Measurements from ENCODE around the gene ABCG1. TPM values are rescaled to one million over a fixed set of nuclear protein-coding genes. Genes with fewer than 3 reads are reported as not detected.
A peak's percentile ranks its signal among the peaks of the same experiment; 100 is the strongest.

The ABCG1 gene
- total and polyA plus RNA-seq, 2 experiments from 2014 or later = 8.4 to 10.7 TPM

DNA sequence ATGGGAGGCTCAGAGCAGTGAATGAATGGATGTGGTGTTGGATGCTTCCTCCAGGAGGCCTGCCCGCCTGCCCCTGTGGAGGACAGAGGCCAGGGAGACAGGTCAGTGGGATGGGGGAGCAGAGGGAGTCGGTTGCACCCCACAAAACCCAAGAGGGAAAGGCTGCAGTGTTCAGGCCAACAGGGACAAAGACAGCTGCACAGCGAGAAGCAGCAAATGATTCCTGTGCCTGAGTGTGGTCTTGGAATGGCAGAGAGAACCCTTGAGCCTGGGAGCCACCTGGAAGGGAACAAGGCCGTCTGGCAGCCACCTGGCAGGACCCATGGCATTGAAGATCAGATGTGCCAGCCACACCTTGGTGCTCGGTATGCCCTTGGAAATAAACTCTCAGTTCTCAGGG lies 88.2 kb downstream of the ABCG1 start:
- no peak overlapping the region for H3K27ac ChIP-seq
- peaks cover 17% of the 10 kb centered on the region for H3K4me1 ChIP-seq (ENCODE audit: insufficient read depth)

DNA sequence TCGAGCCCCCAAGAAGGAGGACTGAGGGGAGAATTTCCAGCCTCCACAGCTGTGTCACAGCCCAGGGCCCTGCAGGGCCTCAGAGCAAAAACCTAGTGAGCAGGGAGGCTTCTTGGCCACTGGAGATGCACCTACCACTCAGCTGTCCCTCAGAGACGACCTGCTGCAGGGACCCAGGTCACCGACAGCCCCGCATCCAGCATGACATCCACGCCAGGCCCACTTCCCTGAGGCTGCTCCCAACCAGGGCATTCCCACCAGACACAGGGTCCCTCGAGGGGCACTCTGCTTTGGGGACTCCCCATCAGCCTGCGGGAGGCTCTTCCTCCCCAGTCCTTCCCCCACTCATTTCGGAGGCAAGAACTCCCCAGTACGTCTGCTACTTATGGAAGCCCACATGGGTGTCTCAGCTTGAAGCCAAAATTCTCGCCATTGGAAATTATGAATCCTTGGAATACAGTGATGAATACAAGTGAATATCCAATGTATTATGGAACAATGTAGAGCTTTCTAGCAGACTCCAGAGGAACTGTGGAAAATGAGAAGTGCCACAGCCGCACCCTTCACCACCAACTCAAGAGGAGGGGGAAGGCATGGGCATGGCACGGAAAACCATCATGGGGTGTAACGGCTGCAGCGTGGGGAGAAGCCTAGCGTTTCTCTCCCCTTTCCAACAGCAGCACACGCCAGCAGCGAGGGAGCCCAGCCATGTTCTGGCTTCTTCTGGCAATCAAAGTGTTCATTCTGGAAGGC lies 89.4 kb downstream of the ABCG1 start:
- Histone ChIP-seq H3K9me3 (ENCODE audit: low read depth) (no peaks in the 10 kb centered on the region), H3K27ac (no peak overlapping the region), H3K4me1 (ENCODE audit: insufficient read depth) (peaks cover 25% of the 10 kb centered on the region), H3K4me2 (no peak overlapping the region), H3K9me2 (replicated peaks; ENCODE audit: insufficient read depth) (no peaks in the 10 kb centered on the region), H3K79me2 (no peaks in the 10 kb centered on the region), H3K4me3 (no peak overlapping the region), H2AFZ (no peak overlapping the region), H3K27me3 (no peaks in the 10 kb centered on the region), H3K36me3 (replicated peaks; ENCODE audit: insufficient read depth, low read depth) (no peaks in the 10 kb centered on the region), H4K20me1 (ENCODE audit: insufficient read depth, poor library complexity, severe bottlenecking) (no peaks in the 10 kb centered on the region)
- 94% methylated on average over 17 of the region's 17 CpGs for WGBS (ENCODE audit: low lambda C conversion rate, missing lambda C conversion rate)
- TF ChIP-seq EZH2 (IDR thresholded peaks at IDR 0.05; ENCODE audit: borderline replicate concordance) = no peak
- no peak for TF ChIP-seq EZH2phosphoT487 (IDR thresholded peaks at IDR 0.05; ENCODE audit: low read depth, severe bottlenecking, unreplicated experiment)
- TF ChIP-seq, protein P1, sequence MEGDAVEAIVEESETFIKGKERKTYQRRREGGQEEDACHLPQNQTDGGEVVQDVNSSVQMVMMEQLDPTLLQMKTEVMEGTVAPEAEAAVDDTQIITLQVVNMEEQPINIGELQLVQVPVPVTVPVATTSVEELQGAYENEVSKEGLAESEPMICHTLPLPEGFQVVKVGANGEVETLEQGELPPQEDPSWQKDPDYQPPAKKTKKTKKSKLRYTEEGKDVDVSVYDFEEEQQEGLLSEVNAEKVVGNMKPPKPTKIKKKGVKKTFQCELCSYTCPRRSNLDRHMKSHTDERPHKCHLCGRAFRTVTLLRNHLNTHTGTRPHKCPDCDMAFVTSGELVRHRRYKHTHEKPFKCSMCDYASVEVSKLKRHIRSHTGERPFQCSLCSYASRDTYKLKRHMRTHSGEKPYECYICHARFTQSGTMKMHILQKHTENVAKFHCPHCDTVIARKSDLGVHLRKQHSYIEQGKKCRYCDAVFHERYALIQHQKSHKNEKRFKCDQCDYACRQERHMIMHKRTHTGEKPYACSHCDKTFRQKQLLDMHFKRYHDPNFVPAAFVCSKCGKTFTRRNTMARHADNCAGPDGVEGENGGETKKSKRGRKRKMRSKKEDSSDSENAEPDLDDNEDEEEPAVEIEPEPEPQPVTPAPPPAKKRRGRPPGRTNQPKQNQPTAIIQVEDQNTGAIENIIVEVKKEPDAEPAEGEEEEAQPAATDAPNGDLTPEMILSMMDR (IDR thresholded peaks at IDR 0.05; ENCODE audit: poor library complexity) = no peak
- no peak for DNase-seq (ENCODE audit: low spot score)

More for the DNA sequence above, 88.2 kb downstream of the ABCG1 start:
- Histone ChIP-seq H3K4me2 (no peak overlapping the region), H3K4me3 (no peak overlapping the region), H3K9me2 (replicated peaks; ENCODE audit: insufficient read depth) (no peaks in the 10 kb centered on the region), H3K27me3 (no peaks in the 10 kb centered on the region), H3K36me3 (replicated peaks; ENCODE audit: insufficient read depth, low read depth) (no peaks in the 10 kb centered on the region), H3K9me3 (ENCODE audit: low read depth) (no peaks in the 10 kb centered on the region), H2AFZ (no peak overlapping the region), H4K20me1 (ENCODE audit: insufficient read depth, poor library complexity, severe bottlenecking) (no peaks in the 10 kb centered on the region), H3K79me2 (no peaks in the 10 kb centered on the region)
- TF ChIP-seq EZH2 (IDR thresholded peaks at IDR 0.05; ENCODE audit: borderline replicate concordance) (no peak), EZH2phosphoT487 (IDR thresholded peaks at IDR 0.05; ENCODE audit: low read depth, severe bottlenecking, unreplicated experiment) (no peak)
- TF ChIP-seq, protein P1 (IDR thresholded peaks at IDR 0.05; ENCODE audit: poor library complexity) = no peak
- WGBS (ENCODE audit: low lambda C conversion rate, missing lambda C conversion rate) = 81% methylated on average over 5 of the region's 5 CpGs
- DNase-seq (ENCODE audit: low spot score) = no peak

DNA sequence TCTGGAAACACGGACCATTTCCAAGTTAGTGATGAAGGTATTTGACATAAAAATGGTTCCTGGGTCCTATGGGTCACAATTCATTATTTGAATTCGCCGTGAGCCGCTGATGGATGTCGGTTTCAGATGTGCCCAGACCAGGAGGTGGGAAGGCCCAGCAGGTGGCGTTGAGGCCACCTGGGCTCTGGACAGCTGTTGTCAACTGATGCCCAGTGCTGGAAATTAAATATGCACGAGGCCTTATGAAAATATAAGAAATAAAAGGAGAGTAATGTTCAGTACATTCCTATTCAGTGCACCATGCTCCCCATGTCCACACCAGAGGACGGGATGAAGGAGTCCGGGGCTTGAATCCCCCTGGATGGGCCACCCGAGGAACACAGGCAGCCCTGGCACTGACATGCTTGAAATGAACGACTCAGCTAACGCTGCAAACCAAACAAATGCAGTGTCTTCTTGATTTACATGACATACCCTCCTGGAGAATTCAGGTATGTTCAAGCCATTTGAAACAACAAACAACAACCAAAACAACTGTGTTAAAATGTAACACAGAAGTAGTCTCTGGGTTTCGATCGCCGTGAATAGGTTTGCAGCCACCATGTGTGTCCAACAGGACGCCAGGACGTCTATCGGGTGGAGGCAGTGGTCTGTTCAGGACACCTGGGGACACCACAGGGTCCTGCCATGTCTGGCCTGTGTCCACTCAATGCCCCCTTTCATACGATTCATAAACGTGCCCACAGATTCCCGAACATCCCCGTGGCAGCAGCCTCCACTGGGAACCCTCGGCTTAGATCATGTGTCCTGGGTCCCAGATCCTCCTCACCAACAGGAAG lies 90.2 kb downstream of the ABCG1 start:
- no peak for DNase-seq (ENCODE audit: low spot score)
- H4K20me1 ChIP-seq (ENCODE audit: insufficient read depth, poor library complexity, severe bottlenecking) = no peaks in the 10 kb centered on the region

More for the DNA sequence above, 90.2 kb downstream of the ABCG1 start:
- Histone ChIP-seq H2AFZ (no peak overlapping the region), H3K27ac (no peak overlapping the region), H3K4me3 (no peak overlapping the region), H3K27me3 (no peaks in the 10 kb centered on the region), H3K36me3 (replicated peaks; ENCODE audit: insufficient read depth, low read depth) (no peaks in the 10 kb centered on the region), H3K79me2 (no peaks in the 10 kb centered on the region), H3K4me2 (peak overlapping the region; percentile 86), H3K9me2 (replicated peaks; ENCODE audit: insufficient read depth) (no peaks in the 10 kb centered on the region), H3K9me3 (ENCODE audit: low read depth) (no peaks in the 10 kb centered on the region), H3K4me1 (ENCODE audit: insufficient read depth) (peaks cover 25% of the 10 kb centered on the region)
- no peak for TF ChIP-seq EZH2 (IDR thresholded peaks at IDR 0.05; ENCODE audit: borderline replicate concordance)
- TF ChIP-seq, protein P1 (IDR thresholded peaks at IDR 0.05; ENCODE audit: poor library complexity) = peak; percentile 3
- no peak for TF ChIP-seq EZH2phosphoT487 (IDR thresholded peaks at IDR 0.05; ENCODE audit: low read depth, severe bottlenecking, unreplicated experiment)
- WGBS (ENCODE audit: low lambda C conversion rate, missing lambda C conversion rate) = 63% methylated on average over 23 of the region's 23 CpGs
